Measurements from ENCODE around the gene SLC4A3. TPM values are rescaled to one million over a fixed set of nuclear protein-coding genes. Genes with fewer than 3 reads are reported as not detected.

Gene SLC4A3
- total RNA-seq, 1 donor from 2014 or later: 24.4 TPM

- DNase-seq: no peak
- no peaks in the 10 kb centered on the region for H3K9me3 Mint-ChIP-seq (ENCODE audit: unreplicated experiment)
- H3K27ac Mint-ChIP-seq (ENCODE audit: unreplicated experiment): peak overlapping the region; percentile 83
- no peak for TF ChIP-seq CTCF (IDR thresholded peaks at IDR 0.05; ENCODE audit: partially characterized antibody, unreplicated experiment)
- H3K4me3 Mint-ChIP-seq (ENCODE audit: unreplicated experiment): peak overlapping the region; percentile 97
- no peaks in the 10 kb centered on the region for H3K27me3 Mint-ChIP-seq (ENCODE audit: unreplicated experiment)
- H3K4me1 Mint-ChIP-seq (ENCODE audit: low read depth, unreplicated experiment): peaks cover 2% of the 10 kb centered on the region
- H3K36me3 Mint-ChIP-seq (ENCODE audit: unreplicated experiment): no peaks in the 10 kb centered on the region
Observed at GRCh38 chr2:219598308-219599078, 28.9 kb upstream of the SLC4A3 start.

- no peaks in the 10 kb centered on the region for H3K4me1 Mint-ChIP-seq (ENCODE audit: low read depth, unreplicated experiment)
- H3K36me3 Mint-ChIP-seq (ENCODE audit: unreplicated experiment): peaks cover 5% of the 10 kb centered on the region
- TF ChIP-seq CTCF (IDR thresholded peaks at IDR 0.05; ENCODE audit: partially characterized antibody, unreplicated experiment): no peak
- H3K27ac Mint-ChIP-seq (ENCODE audit: unreplicated experiment): no peak overlapping the region
- DNase-seq: no peak
- H3K27me3 Mint-ChIP-seq (ENCODE audit: unreplicated experiment): peaks cover 7% of the 10 kb centered on the region
- peaks cover 3% of the 10 kb centered on the region for H3K9me3 Mint-ChIP-seq (ENCODE audit: unreplicated experiment)
- H3K4me3 Mint-ChIP-seq (ENCODE audit: unreplicated experiment): no peak overlapping the region
Observed at GRCh38 chr2:219603771-219604170, 23.7 kb upstream of the SLC4A3 start.

GRCh38 chr2:219605607-219605954, 21.8 kb upstream of the SLC4A3 start:
- Mint-ChIP-seq H3K36me3 (ENCODE audit: unreplicated experiment) (peaks cover 5% of the 10 kb centered on the region), H3K27ac (ENCODE audit: unreplicated experiment) (no peak overlapping the region), H3K27me3 (ENCODE audit: unreplicated experiment) (peaks cover 9% of the 10 kb centered on the region), H3K4me1 (ENCODE audit: low read depth, unreplicated experiment) (peaks cover 7% of the 10 kb centered on the region), H3K4me3 (ENCODE audit: unreplicated experiment) (no peak overlapping the region), H3K9me3 (ENCODE audit: unreplicated experiment) (peaks cover 7% of the 10 kb centered on the region)
- TF ChIP-seq CTCF (IDR thresholded peaks at IDR 0.05; ENCODE audit: partially characterized antibody, unreplicated experiment): no peak
- no peak for DNase-seq

- Mint-ChIP-seq H3K27me3 (ENCODE audit: unreplicated experiment) (peaks cover 9% of the 10 kb centered on the region), H3K4me1 (ENCODE audit: low read depth, unreplicated experiment) (peaks cover 7% of the 10 kb centered on the region), H3K36me3 (ENCODE audit: unreplicated experiment) (peaks cover 5% of the 10 kb centered on the region), H3K27ac (ENCODE audit: unreplicated experiment) (no peak overlapping the region), H3K4me3 (ENCODE audit: unreplicated experiment) (no peak overlapping the region), H3K9me3 (ENCODE audit: unreplicated experiment) (peaks cover 7% of the 10 kb centered on the region)
- TF ChIP-seq CTCF (IDR thresholded peaks at IDR 0.05; ENCODE audit: partially characterized antibody, unreplicated experiment): no peak
- no peak for DNase-seq
Observed at GRCh38 chr2:219607931-219608330, 19.5 kb upstream of the SLC4A3 start.

GRCh38 chr2:219608399-219608964, 18.9 kb upstream of the SLC4A3 start:
- Mint-ChIP-seq H3K4me3 (ENCODE audit: unreplicated experiment) (no peak overlapping the region), H3K36me3 (ENCODE audit: unreplicated experiment) (peaks cover 5% of the 10 kb centered on the region), H3K4me1 (ENCODE audit: low read depth, unreplicated experiment) (peaks cover 7% of the 10 kb centered on the region), H3K27ac (ENCODE audit: unreplicated experiment) (no peak overlapping the region), H3K27me3 (ENCODE audit: unreplicated experiment) (peaks cover 9% of the 10 kb centered on the region), H3K9me3 (ENCODE audit: unreplicated experiment) (peaks cover 7% of the 10 kb centered on the region)
- no peak for TF ChIP-seq CTCF (IDR thresholded peaks at IDR 0.05; ENCODE audit: partially characterized antibody, unreplicated experiment)
- DNase-seq: no peak

All from glutamatergic neuron (in vitro differentiated cells).